Measurements from ENCODE around the gene RHOF.

DNA sequence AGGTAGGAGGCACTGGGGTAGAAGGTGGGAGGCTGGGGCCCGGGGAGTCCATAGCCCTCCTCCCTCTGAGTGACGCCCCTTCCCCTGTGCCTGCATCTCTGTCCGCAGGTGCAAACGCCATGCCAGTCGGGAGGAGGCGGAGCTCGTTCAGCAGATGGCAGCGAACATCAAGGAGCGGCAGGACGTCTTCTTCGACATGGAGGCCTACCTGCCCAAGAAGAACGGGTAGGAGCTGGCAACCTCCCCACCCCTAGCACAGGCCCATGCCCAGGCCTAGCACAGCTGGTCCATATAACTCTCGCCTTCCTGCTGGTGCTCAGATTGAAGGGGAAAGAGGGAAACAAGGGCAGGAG is 45.3 kb downstream of the RHOF start:
- TF ChIP-seq, protein P1, sequence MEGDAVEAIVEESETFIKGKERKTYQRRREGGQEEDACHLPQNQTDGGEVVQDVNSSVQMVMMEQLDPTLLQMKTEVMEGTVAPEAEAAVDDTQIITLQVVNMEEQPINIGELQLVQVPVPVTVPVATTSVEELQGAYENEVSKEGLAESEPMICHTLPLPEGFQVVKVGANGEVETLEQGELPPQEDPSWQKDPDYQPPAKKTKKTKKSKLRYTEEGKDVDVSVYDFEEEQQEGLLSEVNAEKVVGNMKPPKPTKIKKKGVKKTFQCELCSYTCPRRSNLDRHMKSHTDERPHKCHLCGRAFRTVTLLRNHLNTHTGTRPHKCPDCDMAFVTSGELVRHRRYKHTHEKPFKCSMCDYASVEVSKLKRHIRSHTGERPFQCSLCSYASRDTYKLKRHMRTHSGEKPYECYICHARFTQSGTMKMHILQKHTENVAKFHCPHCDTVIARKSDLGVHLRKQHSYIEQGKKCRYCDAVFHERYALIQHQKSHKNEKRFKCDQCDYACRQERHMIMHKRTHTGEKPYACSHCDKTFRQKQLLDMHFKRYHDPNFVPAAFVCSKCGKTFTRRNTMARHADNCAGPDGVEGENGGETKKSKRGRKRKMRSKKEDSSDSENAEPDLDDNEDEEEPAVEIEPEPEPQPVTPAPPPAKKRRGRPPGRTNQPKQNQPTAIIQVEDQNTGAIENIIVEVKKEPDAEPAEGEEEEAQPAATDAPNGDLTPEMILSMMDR (IDR thresholded peaks at IDR 0.05) = no peak
- no peak for TF ChIP-seq JUND (IDR thresholded peaks at IDR 0.05)
- TF ChIP-seq NFIC (IDR thresholded peaks at IDR 0.05; ENCODE audit: borderline replicate concordance) = no peak

Measured in SK-N-SH (cell line).